K562 (cell line): ENCODE results near the gene ARHGAP18. TPM values are rescaled to one million over a fixed set of nuclear protein-coding genes. Genes with fewer than 3 reads are reported as not detected.

ENCODE experiments used
- ATAC-seq: fragments of 200-7000 bp; cut with Tn5 transposase; 3 replicates; pipeline ENCODE4 v1.9.1; 2020; ENCODE audit warnings: moderate library complexity
- BruUV-seq: library from RNA; stranded (reverse); fragments of 400-500 nt; replicated peaks from 2 replicates; lab custom pipeline; 2021; lab: Mats Ljungman, UMichigan
- CTCF ChIA-PET: fragments of 300-600 bp; formaldehyde crosslinking; extraction: SDS; loops from one replicate; lab custom pipeline; 2021; ENCODE audit warnings: low intra/inter-chr PET ratio; lab: Yijun Ruan, JAX
- POLR2A ChIA-PET: fragments of 300-600, 350-650 bp; sonication (Branson Sonifier 250); formaldehyde crosslinking; extraction: SDS; loops from one replicate; lab custom pipeline; 2021; ENCODE audit warnings: antibody characterized with exemption, inconsistent platforms; lab: Yijun Ruan, JAX
- DNase-seq, 4 experiments: peaks; one replicate each; pipeline versions ENCODE4 v3.0.0 to v3.0.0-alpha.2; 2011 to 2018; ENCODE audit warnings: low spot score in 3 of 4, mixed read lengths in 3 of 4; ENCODE audit errors: extremely low read depth in 1 of 4
- FAIRE-seq: peaks from 2 replicates; lab custom pipeline; 2011; peaks lifted over from hg19 to GRCh38; lab: Jason Lieb, UNC
- H2AFZ ChIP-seq: 2 replicates; pipeline ENCODE4 v1.6.0; 2011; ENCODE audit warnings: low read depth, low read length, control low read depth, inconsistent platforms
- H3K27ac ChIP-seq: fragments of 200-600 bp; 3 replicates; pipeline ENCODE4 v1.8.0; 2011; ENCODE audit warnings: low read depth, mild to moderate bottlenecking, control low read depth, inconsistent platforms, low read length, moderate library complexity, mixed read lengths; ENCODE audit errors: extremely low read depth
- H3K27me3 ChIP-seq, 2 experiments: fragments of 300-600 bp in 1 of 2; 2 replicates in 1 of 2; 3 replicates in 1 of 2; pipeline versions ENCODE4 v1.6.0 to v1.8.0; 2011; ENCODE audit warnings: inconsistent platforms in 2 of 2, low read length in 2 of 2, mild to moderate bottlenecking in 1 of 2, mixed read lengths in 1 of 2, moderate library complexity in 1 of 2; ENCODE audit not compliant: control insufficient read depth in 2 of 2, insufficient read depth in 2 of 2
- H3K36me3 ChIP-seq: fragments of 300-600 bp; 3 replicates; pipeline ENCODE4 v1.8.0; 2011; ENCODE audit warnings: mild to moderate bottlenecking, low read length, inconsistent platforms; ENCODE audit not compliant: control insufficient read depth, insufficient read depth
- H3K4me1 ChIP-seq, 2 experiments: fragments of 200-600 bp in 1 of 2; replicated peaks in 1 of 2; 2 replicates in 1 of 2; 3 replicates in 1 of 2; pipeline versions ENCODE4 v1.5.1 to v1.8.0; 2011; ENCODE audit warnings: inconsistent platforms in 2 of 2, low read length in 2 of 2, mild to moderate bottlenecking in 1 of 2, mixed read lengths in 1 of 2, moderate library complexity in 1 of 2; ENCODE audit not compliant: control insufficient read depth in 2 of 2, insufficient read depth in 2 of 2
- H3K4me2 ChIP-seq: 2 replicates; pipeline ENCODE4 v1.6.1; 2011; ENCODE audit warnings: low read length, control low read depth, inconsistent platforms, mixed read lengths; ENCODE audit not compliant: insufficient read depth
- H3K4me3 ChIP-seq: fragments of 200-600 bp; sonication (generic), shearing (Covaris generic); 2 replicates; pipeline ENCODE4 v1.5.1; 2016; ENCODE audit warnings: control low read depth, inconsistent platforms
- H3K79me2 ChIP-seq: fragments of 200-600 bp; 3 replicates; pipeline ENCODE4 v1.8.0; 2011; ENCODE audit warnings: low read length, inconsistent platforms; ENCODE audit not compliant: control insufficient read depth, insufficient read depth
- H3K9ac ChIP-seq, 2 experiments: 2 replicates each; pipeline versions ENCODE4 v1.6.0 to v1.6.1; 2011; ENCODE audit warnings: low read depth in 2 of 2, low read length in 2 of 2, control low read depth in 1 of 2, inconsistent platforms in 1 of 2, mild to moderate bottlenecking in 1 of 2, mixed read lengths in 1 of 2; ENCODE audit not compliant: insufficient read depth in 1 of 2
- H3K9me1 ChIP-seq: one replicate; pipeline ENCODE4 v1.6.0; 2011; ENCODE audit warnings: inconsistent platforms, mild to moderate bottlenecking, low read length, moderate library complexity; ENCODE audit not compliant: control insufficient read depth, insufficient read depth
- H3K9me3 ChIP-seq: replicated peaks from 2 replicates; pipeline ENCODE4 v1.5.1; 2011; ENCODE audit warnings: low read depth, low read length, inconsistent platforms; ENCODE audit not compliant: control insufficient read depth, insufficient read depth
- H4K20me1 ChIP-seq: replicated peaks from 2 replicates; pipeline ENCODE4 v1.6.1; 2011; ENCODE audit warnings: low read length, inconsistent platforms, mixed read lengths; ENCODE audit not compliant: control insufficient read depth, insufficient read depth
- BCL6 ChIP-seq: fragments of 250-450 bp; sonication (Bioruptor Pico); IDR thresholded peaks from 2 replicates; pipeline ENCODE4 v1.4.0; 2020
- BHLHE40 ChIP-seq: IDR thresholded peaks from 2 replicates; pipeline ENCODE4 v1.6.1; 2011; ENCODE audit warnings: low read length, improper control_type of control experiment
- CCNT2 ChIP-seq: IDR thresholded peaks from 2 replicates; pipeline ENCODE4 v1.6.1; 2011; ENCODE audit warnings: borderline replicate concordance, low read depth, mild to moderate bottlenecking, moderate library complexity, mixed read lengths, low read length; ENCODE audit not compliant: insufficient read length; ENCODE audit errors: extremely low read depth
- ELF4 ChIP-seq: fragments of 450-650 bp; formaldehyde crosslinking; IDR thresholded peaks from 2 replicates; pipeline ENCODE4 v1.4.0; 2022; ENCODE audit warnings: missing genetic modification characterization
- KHSRP ChIP-seq: fragments of 450-650 bp; IDR thresholded peaks from 2 replicates; pipeline ENCODE4 v1.6.1; 2017
- NFIX ChIP-seq: fragments of 250-450 bp; sonication (Bioruptor Pico); IDR thresholded peaks from 2 replicates; pipeline ENCODE4 v1.4.0; 2020; ENCODE audit warnings: low read depth, mild to moderate bottlenecking, moderate library complexity
- XRCC4 ChIP-seq: IDR thresholded peaks from one replicate; pipeline ENCODE4 v1.6.1; 2011; ENCODE audit not compliant: insufficient read depth, insufficient read length; ENCODE audit errors: extremely low read depth
- ZNF354B ChIP-seq: fragments of 250-450 bp; sonication (Bioruptor Pico); IDR thresholded peaks from 2 replicates; pipeline ENCODE4 v1.4.0; 2020
- WGBS: fragments of 100-300 bp; shearing (Covaris generic); methylation state at CpG from one replicate; pipeline ENCODE4 v1.1.6; 2016; ENCODE audit warnings: low coverage, mixed read lengths; ENCODE audit not compliant: insufficient coverage; ENCODE audit errors: missing lambda C conversion rate; 5-methylcytosine and 5-hydroxymethylcytosine counted together
- in situ Hi-C: fragments of 300-500 bp; cut with MboI; formaldehyde crosslinking; loops from 4 replicates; pipeline ENCODE4 v1.15.0; 2018; ENCODE audit warnings: inconsistent platforms, mixed read lengths
- intact Hi-C: fragments of 100-400 bp; cut with micrococcal nuclease; formaldehyde crosslinking; loops from 2 replicates; pipeline ENCODE4 v1.14.2; 2022
- polyA plus RNA-seq, 8 experiments: library from polyadenylated mRNA; depleted of rRNA in 4 of 8; stranded (reverse) in 5 of 8; unstranded in 3 of 8; fragments of >200 nt; fragmentation: Nextera tagmentation in 2 of 8; fragmentation: Illumina TruSeq in 1 of 8; extraction: Ambion mirVana in 2 of 8; extraction: Trizol in 1 of 8; gene quantifications; 2 replicates each; pipeline versions ENCODE4 v1.2.1 to v1.2.3, GENCODE V29; 2011 to 2014; ENCODE audit warnings: inconsistent platforms in 1 of 8, missing spikeins in 1 of 8
- total RNA-seq, 7 experiments: library from RNA; depleted of rRNA in 6 of 7; stranded (reverse); fragments of >200 nt in 6 of 7; fragmentation: Illumina TruSeq in 2 of 7; extraction: Trizol in 2 of 7; gene quantifications; 2 replicates each; pipeline versions ENCODE4 v1.2.1 to v1.2.3, GENCODE V29; 2011 to 2021; ENCODE audit warnings: low replicate concordance in 1 of 7
- TF ChIP-seq, protein P1 (sequence below): fragments of 450-650 bp; IDR thresholded peaks from one replicate; pipeline ENCODE4 v1.6.1; 2018; ENCODE audit warnings: mild to moderate bottlenecking, moderate library complexity; ENCODE audit not compliant: partially characterized antibody
- TF ChIP-seq, protein P2 (sequence below): fragments of 150-350 bp; IDR thresholded peaks from 2 replicates; pipeline ENCODE4 v1.6.1; 2014; ENCODE audit warnings: low read depth, mild to moderate bottlenecking, low read length, borderline replicate concordance
- TF ChIP-seq, protein P3 (sequence below): fragments of 250-450 bp; sonication (Bioruptor Pico); IDR thresholded peaks from 2 replicates; pipeline ENCODE4 v1.9.0; 2021; ENCODE audit warnings: mild to moderate bottlenecking
- TF ChIP-seq, protein P4 (sequence below): fragments of 250-450 bp; sonication (Bioruptor Pico); IDR thresholded peaks from 2 replicates; pipeline ENCODE4 v1.5.1; 2021; ENCODE audit warnings: mild to moderate bottlenecking
- TF ChIP-seq, protein P5 (sequence below): IDR thresholded peaks from 2 replicates; pipeline ENCODE4 v1.6.1; 2011; ENCODE audit warnings: borderline replicate concordance, low read depth, mild to moderate bottlenecking, moderate library complexity, low read length; ENCODE audit not compliant: insufficient read depth, poor library complexity, severe bottlenecking

The ARHGAP18 gene
- total and polyA plus RNA-seq, 9 of the 15 experiments (the other 6 are each of a cell fraction or from before 2014, with no cell fraction given): 13.3 to 29.7 (median 21.1) TPM

DNA sequence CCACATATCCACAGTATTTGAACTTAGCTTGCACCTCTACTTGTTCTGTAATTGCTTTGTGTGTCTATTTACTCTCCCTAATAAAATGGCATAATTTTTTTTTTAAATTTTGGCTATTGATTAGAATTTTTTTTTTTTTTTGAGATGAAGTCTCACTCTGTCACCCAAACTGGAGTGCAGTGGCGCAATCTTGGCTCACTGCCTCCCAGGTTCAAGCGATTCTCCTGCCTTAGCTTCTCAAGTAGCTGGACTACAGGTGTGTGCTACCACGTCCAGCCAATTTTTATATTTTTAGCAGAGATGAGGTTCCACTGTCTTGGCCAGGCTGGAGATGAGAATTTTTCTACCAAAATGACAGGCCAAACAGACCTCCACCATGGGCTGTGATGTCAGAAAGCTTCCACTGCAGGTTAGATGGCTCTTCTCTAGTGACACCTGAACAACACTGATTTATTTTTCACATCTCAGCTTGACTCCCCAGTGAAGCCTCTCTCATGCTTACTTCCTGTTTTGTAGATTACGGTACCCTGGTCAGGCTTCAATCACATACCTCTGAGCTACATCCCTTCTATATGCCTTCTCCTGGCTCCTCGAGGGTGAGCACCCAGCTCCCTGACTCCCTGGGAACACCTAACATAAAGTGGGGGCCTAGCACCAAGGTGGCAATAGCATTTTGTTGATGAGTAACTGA, 112.8 kb downstream of the ARHGAP18 start:
- Histone ChIP-seq H3K9ac (no peak overlapping the region), H2AFZ (no peak overlapping the region), H3K4me3 (no peak overlapping the region), H3K4me2 (no peak overlapping the region), H3K9me1 (no peaks in the 10 kb centered on the region), H3K36me3 (peaks cover 14% of the 10 kb centered on the region), H4K20me1 (no peaks in the 10 kb centered on the region), H3K79me2 (no peaks in the 10 kb centered on the region), H3K4me1 (0 out of 5 replicates have a peak, but pooled peaks cover 0 to 4% of the 10 kb centered on the region in 2 experiments), H3K9me3 (no peaks in the 10 kb centered on the region), H3K27ac (no peak overlapping the region), H3K27me3 (no peaks in the 10 kb centered on the region)
- ChIA-PET POLR2A (no interaction called here), CTCF (interaction anchor here (0.9 to 3.9 kb wide), 7 partner anchors 134 to 424 kb away, joined by 3 to 27 read pairs (median 8); no protein-coding TSS in a partner anchor)
- no peak for FAIRE-seq
- no peak for ATAC-seq
- no peak for DNase-seq
- intact Hi-C loops: no loop called here
- no TSS peak for BruUV-seq
- 73% methylated on average over 5 of the region's 5 CpGs for WGBS
- in situ Hi-C loops: loop anchor here (10.0 to 25.0 kb wide), 4 partner anchors 148 to 415 kb away; partner anchors contain the start of gene L3MBTL3
- TF ChIP-seq, protein P1, sequence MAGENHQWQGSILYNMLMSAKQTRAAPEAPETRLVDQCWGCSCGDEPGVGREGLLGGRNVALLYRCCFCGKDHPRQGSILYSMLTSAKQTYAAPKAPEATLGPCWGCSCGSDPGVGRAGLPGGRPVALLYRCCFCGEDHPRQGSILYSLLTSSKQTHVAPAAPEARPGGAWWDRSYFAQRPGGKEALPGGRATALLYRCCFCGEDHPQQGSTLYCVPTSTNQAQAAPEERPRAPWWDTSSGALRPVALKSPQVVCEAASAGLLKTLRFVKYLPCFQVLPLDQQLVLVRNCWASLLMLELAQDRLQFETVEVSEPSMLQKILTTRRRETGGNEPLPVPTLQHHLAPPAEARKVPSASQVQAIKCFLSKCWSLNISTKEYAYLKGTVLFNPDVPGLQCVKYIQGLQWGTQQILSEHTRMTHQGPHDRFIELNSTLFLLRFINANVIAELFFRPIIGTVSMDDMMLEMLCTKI: no peak
- TF ChIP-seq ELF4 (CRISPR knock-in tag) (no peak), XRCC4 (no peak), BHLHE40 (no peak), KHSRP (no peak), BCL6 (CRISPR knock-in tag) (no peak), NFIX (CRISPR knock-in tag) (no peak), ZNF354B (CRISPR knock-in tag) (no peak), CCNT2 (no peak)
- TF ChIP-seq, protein P2, sequence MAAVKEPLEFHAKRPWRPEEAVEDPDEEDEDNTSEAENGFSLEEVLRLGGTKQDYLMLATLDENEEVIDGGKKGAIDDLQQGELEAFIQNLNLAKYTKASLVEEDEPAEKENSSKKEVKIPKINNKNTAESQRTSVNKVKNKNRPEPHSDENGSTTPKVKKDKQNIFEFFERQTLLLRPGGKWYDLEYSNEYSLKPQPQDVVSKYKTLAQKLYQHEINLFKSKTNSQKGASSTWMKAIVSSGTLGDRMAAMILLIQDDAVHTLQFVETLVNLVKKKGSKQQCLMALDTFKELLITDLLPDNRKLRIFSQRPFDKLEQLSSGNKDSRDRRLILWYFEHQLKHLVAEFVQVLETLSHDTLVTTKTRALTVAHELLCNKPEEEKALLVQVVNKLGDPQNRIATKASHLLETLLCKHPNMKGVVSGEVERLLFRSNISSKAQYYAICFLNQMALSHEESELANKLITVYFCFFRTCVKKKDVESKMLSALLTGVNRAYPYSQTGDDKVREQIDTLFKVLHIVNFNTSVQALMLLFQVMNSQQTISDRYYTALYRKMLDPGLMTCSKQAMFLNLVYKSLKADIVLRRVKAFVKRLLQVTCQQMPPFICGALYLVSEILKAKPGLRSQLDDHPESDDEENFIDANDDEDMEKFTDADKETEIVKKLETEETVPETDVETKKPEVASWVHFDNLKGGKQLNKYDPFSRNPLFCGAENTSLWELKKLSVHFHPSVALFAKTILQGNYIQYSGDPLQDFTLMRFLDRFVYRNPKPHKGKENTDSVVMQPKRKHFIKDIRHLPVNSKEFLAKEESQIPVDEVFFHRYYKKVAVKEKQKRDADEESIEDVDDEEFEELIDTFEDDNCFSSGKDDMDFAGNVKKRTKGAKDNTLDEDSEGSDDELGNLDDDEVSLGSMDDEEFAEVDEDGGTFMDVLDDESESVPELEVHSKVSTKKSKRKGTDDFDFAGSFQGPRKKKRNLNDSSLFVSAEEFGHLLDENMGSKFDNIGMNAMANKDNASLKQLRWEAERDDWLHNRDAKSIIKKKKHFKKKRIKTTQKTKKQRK: no peak
- TF ChIP-seq, protein P3, sequence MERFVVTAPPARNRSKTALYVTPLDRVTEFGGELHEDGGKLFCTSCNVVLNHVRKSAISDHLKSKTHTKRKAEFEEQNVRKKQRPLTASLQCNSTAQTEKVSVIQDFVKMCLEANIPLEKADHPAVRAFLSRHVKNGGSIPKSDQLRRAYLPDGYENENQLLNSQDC: no peak
- TF ChIP-seq, protein P4, sequence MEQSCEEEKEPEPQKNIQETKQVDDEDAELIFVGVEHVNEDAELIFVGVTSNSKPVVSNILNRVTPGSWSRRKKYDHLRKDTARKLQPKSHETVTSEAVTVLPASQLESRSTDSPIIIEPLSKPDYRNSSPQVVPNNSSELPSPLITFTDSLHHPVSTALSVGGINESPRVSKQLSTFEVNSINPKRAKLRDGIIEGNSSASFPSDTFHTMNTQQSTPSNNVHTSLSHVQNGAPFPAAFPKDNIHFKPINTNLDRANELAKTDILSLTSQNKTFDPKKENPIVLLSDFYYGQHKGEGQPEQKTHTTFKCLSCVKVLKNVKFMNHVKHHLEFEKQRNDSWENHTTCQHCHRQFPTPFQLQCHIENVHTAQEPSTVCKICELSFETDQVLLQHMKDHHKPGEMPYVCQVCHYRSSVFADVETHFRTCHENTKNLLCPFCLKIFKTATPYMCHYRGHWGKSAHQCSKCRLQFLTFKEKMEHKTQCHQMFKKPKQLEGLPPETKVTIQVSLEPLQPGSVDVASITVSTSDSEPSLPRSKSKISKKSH (CRISPR knock-in tag): no peak
- TF ChIP-seq, protein P5, sequence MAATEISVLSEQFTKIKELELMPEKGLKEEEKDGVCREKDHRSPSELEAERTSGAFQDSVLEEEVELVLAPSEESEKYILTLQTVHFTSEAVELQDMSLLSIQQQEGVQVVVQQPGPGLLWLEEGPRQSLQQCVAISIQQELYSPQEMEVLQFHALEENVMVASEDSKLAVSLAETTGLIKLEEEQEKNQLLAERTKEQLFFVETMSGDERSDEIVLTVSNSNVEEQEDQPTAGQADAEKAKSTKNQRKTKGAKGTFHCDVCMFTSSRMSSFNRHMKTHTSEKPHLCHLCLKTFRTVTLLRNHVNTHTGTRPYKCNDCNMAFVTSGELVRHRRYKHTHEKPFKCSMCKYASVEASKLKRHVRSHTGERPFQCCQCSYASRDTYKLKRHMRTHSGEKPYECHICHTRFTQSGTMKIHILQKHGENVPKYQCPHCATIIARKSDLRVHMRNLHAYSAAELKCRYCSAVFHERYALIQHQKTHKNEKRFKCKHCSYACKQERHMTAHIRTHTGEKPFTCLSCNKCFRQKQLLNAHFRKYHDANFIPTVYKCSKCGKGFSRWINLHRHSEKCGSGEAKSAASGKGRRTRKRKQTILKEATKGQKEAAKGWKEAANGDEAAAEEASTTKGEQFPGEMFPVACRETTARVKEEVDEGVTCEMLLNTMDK: no peak
